Activated CD4-positive, alpha-beta T cell treated with anti-CD3 and anti-CD28 coated beads, Interleukin-2, Interleukin-6, amounts not matched to agents 100 ng/mL and 50 ng/mL, durations not matched to agents 16 hours and 8 hours (primary cell): ENCODE results near the gene GOLGB1.

Experiments
- DNase-seq: peaks from one replicate; pipeline ENCODE4 v3.0.0-alpha.2; 2020

GOLGB1 gene

GRCh38 chr3:121630355-121630754 lies 119.2 kb downstream of the GOLGB1 start:
- no peak for DNase-seq

- DNase-seq: no peak
These were observed 119.9 kb downstream of the GOLGB1 start for GRCh38 chr3:121629601-121630000.

- DNase-seq: no peak
These were observed 121.9 kb downstream of the GOLGB1 start for GRCh38 chr3:121627622-121628021.

GRCh38 chr3:121627211-121627610 lies 122.3 kb downstream of the GOLGB1 start:
- DNase-seq: no peak

GRCh38 chr3:121626495-121626894 lies 123.0 kb downstream of the GOLGB1 start:
- no peak for DNase-seq

- peak; percentile 8 for DNase-seq
These were observed 125.2 kb downstream of the GOLGB1 start for GRCh38 chr3:121624147-121624899.

GRCh38 chr3:121621491-121621890 lies 128.1 kb downstream of the GOLGB1 start:
- no peak for DNase-seq

GRCh38 chr3:121619691-121620090 lies 129.8 kb downstream of the GOLGB1 start:
- DNase-seq: no peak
